ACC112 (cell line): ENCODE measurements around the gene PDE6H.

ENCODE experiments used
- H2AFZ ChIP-seq: fragments of 200-600 bp; sonication (generic); one replicate; pipeline ENCODE4 v1.6.0; 2017; ENCODE audit warnings: antibody characterized with exemption, low read length; ENCODE audit not compliant: unreplicated experiment
- H3K27ac ChIP-seq: fragments of 200-600 bp; sonication (generic); 2 replicates; pipeline ENCODE4 v1.5.1; 2014; ENCODE audit warnings: low read depth, mild to moderate bottlenecking, antibody characterized with exemption, low read length, moderate library complexity
- H3K27me3 ChIP-seq: fragments of 200-600 bp; sonication (generic); 2 replicates; pipeline ENCODE4 v1.6.1; 2014; ENCODE audit warnings: mild to moderate bottlenecking, antibody characterized with exemption, low read length, moderate library complexity, mixed read lengths; ENCODE audit not compliant: insufficient read depth
- H3K36me3 ChIP-seq: fragments of 200-600 bp; sonication (generic); 2 replicates; pipeline ENCODE4 v1.6.1; 2016; ENCODE audit warnings: mild to moderate bottlenecking, antibody characterized with exemption, low read length, moderate library complexity, mixed read lengths; ENCODE audit not compliant: insufficient read depth
- H3K4me1 ChIP-seq: fragments of 200-600 bp; sonication (generic); one replicate; pipeline ENCODE4 v1.6.1; 2016; ENCODE audit warnings: low read length, mixed read lengths; ENCODE audit not compliant: insufficient read depth, unreplicated experiment, control insufficient read depth
- H3K4me3 ChIP-seq: fragments of 200-600 bp; sonication (generic); 2 replicates; pipeline ENCODE4 v1.5.1; 2014; ENCODE audit warnings: mild to moderate bottlenecking, low read depth, low read length
- H3K79me2 ChIP-seq: fragments of 200-600 bp; sonication (generic); one replicate; pipeline ENCODE4 v1.6.0; 2016; ENCODE audit warnings: low read length; ENCODE audit not compliant: control insufficient read depth, unreplicated experiment, insufficient read depth

PDE6H gene

GRCh38 chr12:14999695-15000365, 27.0 kb downstream of the PDE6H start:
- peak overlapping the region; percentile 22; the same call in 1 of the 2 replicates for H3K27ac ChIP-seq
- H3K4me3 ChIP-seq = no peak overlapping the region
- peak overlapping the region; percentile 21 for H2AFZ ChIP-seq
- peaks cover 27% of the 10 kb centered on the region for H3K4me1 ChIP-seq
- no peaks in the 10 kb centered on the region for H3K36me3 ChIP-seq
- no peaks in the 10 kb centered on the region for H3K79me2 ChIP-seq
- peaks cover under 1% of the 10 kb centered on the region; the same call in 1 of the 2 replicates for H3K27me3 ChIP-seq

DNA sequence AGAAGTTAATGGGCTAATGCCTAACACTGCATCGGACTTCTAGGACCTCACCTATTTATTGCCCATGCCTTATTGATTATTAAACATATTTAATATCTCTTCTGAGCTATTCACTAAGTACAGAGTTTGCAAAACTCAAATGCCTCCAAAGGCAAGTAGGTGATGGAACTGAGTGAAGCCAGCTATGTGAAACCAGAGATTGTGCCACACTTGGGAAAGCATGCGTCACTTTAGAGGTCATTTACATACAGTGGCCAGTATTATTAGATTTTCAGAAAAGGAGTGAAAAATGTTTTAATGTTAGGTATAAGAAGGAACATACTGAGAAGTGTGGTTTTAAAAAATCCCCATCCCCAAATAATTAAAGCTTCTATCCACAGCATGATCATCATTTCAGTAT, 27.7 kb downstream of the PDE6H start:
- H3K27ac ChIP-seq = no peak overlapping the region
- no peak overlapping the region for H2AFZ ChIP-seq
- peaks cover 27% of the 10 kb centered on the region for H3K4me1 ChIP-seq
- no peak overlapping the region for H3K4me3 ChIP-seq
- peaks cover 3% of the 10 kb centered on the region; the same call in 1 of the 2 replicates for H3K27me3 ChIP-seq
- no peaks in the 10 kb centered on the region for H3K36me3 ChIP-seq
- no peaks in the 10 kb centered on the region for H3K79me2 ChIP-seq

DNA sequence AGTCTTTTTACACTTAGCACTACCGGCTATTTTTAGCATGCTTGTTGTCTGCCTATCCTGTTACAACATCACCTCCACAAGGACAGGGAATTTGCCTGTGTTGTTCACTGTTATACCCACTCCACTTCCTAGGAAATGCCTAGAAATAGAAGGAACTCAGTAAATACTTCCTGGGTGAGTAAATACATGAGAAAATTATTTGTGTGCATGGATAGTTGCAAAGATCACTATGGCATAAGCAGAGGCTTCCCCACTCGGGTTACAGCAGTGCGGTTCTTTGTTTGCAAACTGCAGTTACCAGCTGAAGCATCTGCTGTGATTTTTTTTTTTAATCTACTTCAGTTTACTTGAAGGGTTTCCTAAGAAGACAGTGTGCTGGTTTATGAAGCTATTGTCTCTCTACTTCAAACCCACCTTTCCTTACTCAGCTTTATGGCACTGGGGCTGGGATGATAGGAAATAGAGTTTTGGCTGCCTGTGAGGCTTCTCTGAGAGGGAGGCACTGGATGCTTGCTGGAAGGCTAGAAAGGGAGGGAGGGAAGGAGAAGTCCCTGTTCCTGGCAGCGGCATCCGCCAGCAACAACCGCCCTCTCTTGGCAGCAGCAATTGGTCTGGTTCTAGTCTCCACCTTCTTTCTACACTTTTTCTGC, 29.0 kb downstream of the PDE6H start:
- Histone ChIP-seq H2AFZ (peak overlapping the region; percentile 16), H3K4me1 (peaks cover 27% of the 10 kb centered on the region), H3K79me2 (no peaks in the 10 kb centered on the region), H3K4me3 (no peak overlapping the region), H3K36me3 (no peaks in the 10 kb centered on the region), H3K27me3 (peaks cover 3% of the 10 kb centered on the region; the same call in 1 of the 2 replicates), H3K27ac (no peak overlapping the region)

- Histone ChIP-seq H2AFZ (no peak overlapping the region), H3K4me3 (no peak overlapping the region), H3K4me1 (peaks cover 20% of the 10 kb centered on the region), H3K27me3 (peaks cover 16% of the 10 kb centered on the region), H3K36me3 (no peaks in the 10 kb centered on the region), H3K27ac (no peak overlapping the region), H3K79me2 (no peaks in the 10 kb centered on the region)
These were observed 31.6 kb downstream of the PDE6H start for GRCh38 chr12:15004421-15004820.

GRCh38 chr12:15005064-15005463, 32.2 kb downstream of the PDE6H start:
- Histone ChIP-seq H3K36me3 (no peaks in the 10 kb centered on the region), H3K79me2 (no peaks in the 10 kb centered on the region), H3K27me3 (peaks cover 16% of the 10 kb centered on the region), H3K4me1 (peaks cover 14% of the 10 kb centered on the region), H3K4me3 (no peak overlapping the region), H2AFZ (no peak overlapping the region), H3K27ac (no peak overlapping the region)

GRCh38 chr12:15007551-15007950, 34.7 kb downstream of the PDE6H start:
- H3K4me1 ChIP-seq = no peaks in the 10 kb centered on the region
- H3K79me2 ChIP-seq = no peaks in the 10 kb centered on the region
- no peak overlapping the region for H3K4me3 ChIP-seq
- H3K27ac ChIP-seq = no peak overlapping the region
- H3K36me3 ChIP-seq = no peaks in the 10 kb centered on the region
- H3K27me3 ChIP-seq = peaks cover 16% of the 10 kb centered on the region
- no peak overlapping the region for H2AFZ ChIP-seq

DNA sequence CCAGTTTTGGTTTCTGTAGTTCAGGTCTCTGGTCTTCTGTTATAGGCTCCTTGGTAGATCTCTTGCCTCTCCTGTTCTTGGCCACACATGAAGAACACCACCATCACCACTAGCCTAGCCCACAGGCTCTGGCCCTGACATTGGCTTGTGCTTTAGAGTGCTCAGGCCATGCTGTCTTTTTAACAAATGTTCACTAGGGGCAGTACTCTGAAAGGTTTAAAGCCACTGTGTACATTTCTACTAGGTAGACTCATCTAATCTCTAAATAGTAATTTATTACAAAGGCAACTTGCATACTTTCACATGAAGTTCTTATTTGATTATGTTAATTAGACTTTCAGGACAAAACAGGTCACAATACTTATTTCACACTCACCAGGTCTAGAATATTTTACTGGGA, 38.3 kb downstream of the PDE6H start:
- peaks cover 21% of the 10 kb centered on the region for H3K27me3 ChIP-seq
- no peaks in the 10 kb centered on the region for H3K4me1 ChIP-seq
- H3K79me2 ChIP-seq = no peaks in the 10 kb centered on the region
- no peak overlapping the region for H3K4me3 ChIP-seq
- H3K36me3 ChIP-seq = no peaks in the 10 kb centered on the region
- no peak overlapping the region for H2AFZ ChIP-seq
- H3K27ac ChIP-seq = no peak overlapping the region

GRCh38 chr12:15013634-15014179, 40.9 kb downstream of the PDE6H start:
- Histone ChIP-seq H3K36me3 (no peaks in the 10 kb centered on the region), H3K27ac (no peak overlapping the region), H3K4me3 (no peak overlapping the region), H3K27me3 (peaks cover 15% of the 10 kb centered on the region; the same call in 1 of the 2 replicates), H3K4me1 (no peaks in the 10 kb centered on the region), H2AFZ (no peak overlapping the region), H3K79me2 (no peaks in the 10 kb centered on the region)

DNA sequence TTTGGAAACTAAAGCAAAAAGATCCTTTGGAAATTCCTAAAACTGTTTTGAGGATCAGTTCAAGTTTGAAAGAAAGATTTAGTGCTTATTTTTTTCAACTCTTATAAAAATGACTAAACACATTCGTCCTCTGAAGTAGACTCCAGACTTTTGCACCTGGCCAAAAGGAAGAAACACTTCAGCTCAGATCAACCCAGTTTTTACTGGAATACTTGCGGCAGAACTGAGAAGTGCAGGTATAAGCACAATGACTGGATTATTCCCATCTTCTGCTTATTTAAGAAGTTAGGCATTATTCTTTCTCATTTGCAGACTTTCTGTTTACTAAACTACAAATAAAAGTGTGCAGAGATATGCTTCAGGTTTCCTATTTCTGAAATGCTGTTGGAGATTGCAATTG, 41.9 kb downstream of the PDE6H start:
- Histone ChIP-seq H3K4me1 (no peaks in the 10 kb centered on the region), H3K36me3 (no peaks in the 10 kb centered on the region), H3K27ac (no peak overlapping the region), H3K4me3 (no peak overlapping the region), H2AFZ (no peak overlapping the region), H3K27me3 (peaks cover 20% of the 10 kb centered on the region; the same call in 1 of the 2 replicates), H3K79me2 (no peaks in the 10 kb centered on the region)

- peaks cover 23% of the 10 kb centered on the region; the same call in 1 of the 2 replicates for H3K27me3 ChIP-seq
- no peak overlapping the region for H2AFZ ChIP-seq
- no peaks in the 10 kb centered on the region for H3K79me2 ChIP-seq
- H3K4me1 ChIP-seq = no peaks in the 10 kb centered on the region
- no peak overlapping the region for H3K27ac ChIP-seq
- no peaks in the 10 kb centered on the region for H3K36me3 ChIP-seq
- H3K4me3 ChIP-seq = no peak overlapping the region
These were observed 42.3 kb downstream of the PDE6H start for GRCh38 chr12:15015121-15015520.

GRCh38 chr12:15020156-15020555, 47.3 kb downstream of the PDE6H start:
- H2AFZ ChIP-seq = no peak overlapping the region
- no peaks in the 10 kb centered on the region for H3K79me2 ChIP-seq
- no peak overlapping the region for H3K4me3 ChIP-seq
- no peak overlapping the region for H3K27ac ChIP-seq
- peaks cover 19% of the 10 kb centered on the region; the same call in 1 of the 2 replicates for H3K27me3 ChIP-seq
- H3K36me3 ChIP-seq = no peaks in the 10 kb centered on the region
- H3K4me1 ChIP-seq = no peaks in the 10 kb centered on the region
